GM18498 (cell line): ENCODE data around the gene RFX4.
"Not testable (repeated sequence)": the region's sequence is repeated elsewhere in the genome, so short reads cannot be mapped to it uniquely, and the experiment has no call there.

Source experiments
- ATAC-seq: cut with Tn5 transposase; IDR thresholded peaks from one replicate; pipeline ENCODE4 v1.9.1; 2021; ENCODE audit warnings: mild to moderate bottlenecking, moderate library complexity; ENCODE audit not compliant: unreplicated experiment

Gene RFX4

GRCh38 chr12:106588771-106589170 lies 6.0 kb downstream of the RFX4 start:
- no peak for ATAC-seq

- ATAC-seq, result no peak
These were observed 7.8 kb downstream of the RFX4 start for GRCh38 chr12:106590601-106591000.

- no peak for ATAC-seq
These were observed 11.6 kb downstream of the RFX4 start for GRCh38 chr12:106594447-106594846.

- no peak for ATAC-seq
These were observed 12.5 kb downstream of the RFX4 start for GRCh38 chr12:106595268-106595667.

- no peak for ATAC-seq
These were observed 15.2 kb downstream of the RFX4 start for GRCh38 chr12:106598003-106598402.

- ATAC-seq, result no peak
These were observed 16.5 kb downstream of the RFX4 start for GRCh38 chr12:106599302-106599701.

GRCh38 chr12:106600503-106600902 lies 17.7 kb downstream of the RFX4 start:
- ATAC-seq, result no peak

- ATAC-seq, result no peak
These were observed 18.2 kb downstream of the RFX4 start for GRCh38 chr12:106601031-106601430.

GRCh38 chr12:106601496-106601895 lies 18.7 kb downstream of the RFX4 start:
- ATAC-seq, result no peak

- no peak for ATAC-seq
These were observed 19.3 kb downstream of the RFX4 start for GRCh38 chr12:106602076-106602475.

- ATAC-seq, result no peak
These were observed 22.4 kb downstream of the RFX4 start for GRCh38 chr12:106605254-106605653.

- ATAC-seq, result not testable (repeated sequence)
These were observed 37.8 kb downstream of the RFX4 start for GRCh38 chr12:106620588-106620987.

- no peak for ATAC-seq
These were observed 43.2 kb downstream of the RFX4 start for GRCh38 chr12:106625976-106626375.

- no peak for ATAC-seq
These were observed 47.2 kb downstream of the RFX4 start for GRCh38 chr12:106629797-106630659.

- ATAC-seq, result no peak
These were observed 48.3 kb downstream of the RFX4 start for GRCh38 chr12:106631150-106631549.

GRCh38 chr12:106631797-106632196 lies 49.0 kb downstream of the RFX4 start:
- no peak for ATAC-seq

GRCh38 chr12:106632797-106633450 lies 50.1 kb downstream of the RFX4 start:
- ATAC-seq, result no peak

- no peak for ATAC-seq
These were observed 50.6 kb downstream of the RFX4 start for GRCh38 chr12:106633451-106633823.

GRCh38 chr12:106634206-106634605 lies 51.4 kb downstream of the RFX4 start:
- no peak for ATAC-seq

- ATAC-seq, result no peak
These were observed 60.2 kb downstream of the RFX4 start for GRCh38 chr12:106643000-106643399.

- ATAC-seq, result no peak
These were observed 61.7 kb downstream of the RFX4 start for GRCh38 chr12:106644335-106645073.

GRCh38 chr12:106645074-106645421 lies 62.2 kb downstream of the RFX4 start:
- no peak for ATAC-seq
